OCI-LY3 (cell line): Measurements from ENCODE around the gene NODAL.
"Not testable (repeated sequence)": the region's sequence is repeated elsewhere in the genome, so short reads cannot be mapped to it uniquely, and the experiment has no call there.

Source experiments
- H2AFZ ChIP-seq: fragments of 200-600, 300-600 bp; shearing (Covaris generic); 2 replicates; pipeline ENCODE4 v1.6.0; 2014; ENCODE audit warnings: antibody characterized with exemption, low read depth, low read length
- H3K27ac ChIP-seq: fragments of 200-600, 300-600 bp; sonication (generic); 2 replicates; pipeline ENCODE4 v1.5.1; 2014; ENCODE audit warnings: mild to moderate bottlenecking, low read length, moderate library complexity, mixed read lengths
- H3K27me3 ChIP-seq: fragments of 200-600, 300-600 bp; sonication (generic); 2 replicates; pipeline ENCODE4 v1.6.1; 2014; ENCODE audit warnings: low read depth, low read length, mixed read lengths
- H3K36me3 ChIP-seq: fragments of 200-600, 300-600 bp; sonication (generic); replicated peaks from 2 replicates; pipeline ENCODE3; 2014; ENCODE audit warnings: low read depth, low read length, mixed read lengths
- H3K4me1 ChIP-seq: fragments of 300-600, 200-600 bp; sonication (generic); 2 replicates; pipeline ENCODE4 v1.6.1; 2014; ENCODE audit warnings: low read length, mixed read lengths
- H3K4me2 ChIP-seq: fragments of 200-600, 300-600 bp; sonication (generic); 2 replicates; pipeline ENCODE4 v1.6.1; 2014; ENCODE audit warnings: low read length, mixed read lengths
- H3K4me3 ChIP-seq: fragments of 300-600, 200-600 bp; sonication (generic); 2 replicates; pipeline ENCODE4 v1.5.1; 2014; ENCODE audit warnings: antibody characterized with exemption, mild to moderate bottlenecking, low read length, moderate library complexity
- H3K79me2 ChIP-seq: fragments of 300-600, 200-600 bp; shearing (Covaris generic); 2 replicates; pipeline ENCODE4 v1.6.1; 2014; ENCODE audit warnings: mild to moderate bottlenecking, low read length, mixed read lengths
- H3K9ac ChIP-seq: fragments of 300-600, 200-600 bp; shearing (Covaris generic); 2 replicates; pipeline ENCODE4 v1.6.0; 2014; ENCODE audit warnings: mild to moderate bottlenecking, low read length, moderate library complexity
- H3K9me3 ChIP-seq: fragments of 200-600, 300-600 bp; shearing (Covaris generic); 2 replicates; pipeline ENCODE4 v1.6.1; 2014; ENCODE audit warnings: low read length, mixed read lengths; ENCODE audit not compliant: insufficient read depth
- H4K20me1 ChIP-seq: fragments of 200-600, 300-600 bp; sonication (generic); 2 replicates; pipeline ENCODE4 v1.6.1; 2016; ENCODE audit warnings: low read length, mixed read lengths; ENCODE audit not compliant: insufficient read depth
- CTCF ChIP-seq: fragments of 200-600, 300-600 bp; sonication (generic); IDR thresholded peaks from 2 replicates; pipeline ENCODE4 v1.5.1; 2014; ENCODE audit warnings: antibody characterized with exemption, low read length, low read depth
- EZH2phosphoT487 ChIP-seq: fragments of 200-600 bp; shearing (Covaris generic); IDR thresholded peaks from 2 replicates; pipeline ENCODE4 v1.6.1; 2018; ENCODE audit warnings: antibody characterized with exemption, mixed run types, low read depth

The NODAL gene

GRCh38 chr10:70441161-70441894 lies at the start of gene NODAL:
NODAL (minus strand) TSS chr10:70441681; CDS start chr10:70441667, 14 bp downstream.
- Histone ChIP-seq H3K36me3 (no peaks in the 10 kb centered on the region), H3K79me2 (no peaks in the 10 kb centered on the region), H3K4me2 (no peak within 1 kb of the TSS), H3K4me1 (no peaks in the 10 kb centered on the region), H3K4me3 (no peak within 1 kb of the TSS), H3K27ac (no peak within 1 kb of the TSS), H3K9me3 (no peaks in the 10 kb centered on the region), H3K9ac (no peak within 1 kb of the TSS), H4K20me1 (no peaks in the 10 kb centered on the region), H3K27me3 (no peaks in the 10 kb centered on the region), H2AFZ (no peak within 1 kb of the TSS)
- TF ChIP-seq CTCF (no peak), EZH2phosphoT487 (no peak)

GRCh38 chr10:70490142-70490541 lies 48.7 kb upstream of the NODAL start:
- TF ChIP-seq CTCF, result no peak
- TF ChIP-seq EZH2phosphoT487, result no peak
- Histone ChIP-seq H3K27ac (peak overlapping the region; percentile 94), H3K9ac (peak overlapping the region; percentile 61; the same call in 1 of the 2 replicates), H4K20me1 (0 out of 2 replicates have a peak, but pooled peaks cover 4% of the 10 kb centered on the region), H3K9me3 (peaks cover 4% of the 10 kb centered on the region; the same call in 1 of the 2 replicates), H3K36me3 (peaks cover 14% of the 10 kb centered on the region), H3K4me1 (peaks cover 60% of the 10 kb centered on the region), H3K4me3 (peak overlapping the region; percentile 52; the same call in 1 of the 2 replicates), H2AFZ (no peak overlapping the region), H3K4me2 (peak overlapping the region; percentile 79), H3K79me2 (peaks cover 40% of the 10 kb centered on the region), H3K27me3 (no peaks in the 10 kb centered on the region)

GRCh38 chr10:70487824-70488223 lies 46.3 kb upstream of the NODAL start:
- no peak overlapping the region for H3K4me2 ChIP-seq
- H4K20me1 ChIP-seq, result 0 out of 2 replicates have a peak, but pooled peaks cover 4% of the 10 kb centered on the region
- no peaks in the 10 kb centered on the region for H3K27me3 ChIP-seq
- no peak overlapping the region for H3K9ac ChIP-seq
- peaks cover 37% of the 10 kb centered on the region for H3K4me1 ChIP-seq
- no peak overlapping the region for H2AFZ ChIP-seq
- H3K79me2 ChIP-seq, result peaks cover 32% of the 10 kb centered on the region
- peaks cover 4% of the 10 kb centered on the region; the same call in 1 of the 2 replicates for H3K9me3 ChIP-seq
- TF ChIP-seq EZH2phosphoT487, result no peak
- no peak overlapping the region for H3K27ac ChIP-seq
- peaks cover 14% of the 10 kb centered on the region for H3K36me3 ChIP-seq
- H3K4me3 ChIP-seq, result no peak overlapping the region

- not testable (repeated sequence) for H3K4me3 ChIP-seq, H3K9me3 ChIP-seq, H3K4me2 ChIP-seq, H3K9ac ChIP-seq, H3K27ac ChIP-seq, H2AFZ ChIP-seq, H3K27me3 ChIP-seq
- H3K4me1 ChIP-seq, result peaks cover 15% of the 10 kb centered on the region
- peaks cover 11% of the 10 kb centered on the region; the same call in 1 of the 2 replicates for H4K20me1 ChIP-seq
- peaks cover 18% of the 10 kb centered on the region for H3K36me3 ChIP-seq
- peaks cover 49% of the 10 kb centered on the region for H3K79me2 ChIP-seq
Observed at GRCh38 chr10:70483872-70484271, 42.4 kb upstream of the NODAL start.
